CD4-positive, alpha-beta T cell treated with Interleukin-4 for 4 hours (primary cell): ENCODE data around the gene MAPRE2.
"Not testable (repeated sequence)": the region's sequence is repeated elsewhere in the genome, so short reads cannot be mapped to it uniquely, and the experiment has no call there.

Experiments used
- DNase-seq: peaks from one replicate; pipeline ENCODE4 v3.0.0-alpha.2; 2020

The MAPRE2 gene

DNA sequence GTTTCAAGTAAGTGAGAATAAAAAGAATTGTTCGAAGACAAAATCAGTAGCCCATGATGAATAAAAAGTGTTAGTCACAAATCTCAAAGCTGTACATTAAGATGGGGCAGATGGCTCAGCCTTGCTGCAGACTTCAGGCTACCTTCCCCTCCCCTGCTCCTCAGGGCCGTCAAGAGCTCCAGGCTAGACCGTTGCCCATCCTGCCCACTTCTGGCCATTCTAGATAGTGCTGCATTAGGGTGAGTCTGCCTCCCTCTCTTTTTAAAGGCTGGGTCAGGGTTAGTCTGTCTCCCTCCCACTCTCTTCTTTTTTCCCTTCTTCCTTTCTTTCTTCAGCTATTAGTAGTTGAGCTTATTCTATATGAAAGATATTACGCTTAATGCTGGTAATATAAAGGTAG is 86.0 kb downstream of the MAPRE2 start:
- DNase-seq = no peak

DNA sequence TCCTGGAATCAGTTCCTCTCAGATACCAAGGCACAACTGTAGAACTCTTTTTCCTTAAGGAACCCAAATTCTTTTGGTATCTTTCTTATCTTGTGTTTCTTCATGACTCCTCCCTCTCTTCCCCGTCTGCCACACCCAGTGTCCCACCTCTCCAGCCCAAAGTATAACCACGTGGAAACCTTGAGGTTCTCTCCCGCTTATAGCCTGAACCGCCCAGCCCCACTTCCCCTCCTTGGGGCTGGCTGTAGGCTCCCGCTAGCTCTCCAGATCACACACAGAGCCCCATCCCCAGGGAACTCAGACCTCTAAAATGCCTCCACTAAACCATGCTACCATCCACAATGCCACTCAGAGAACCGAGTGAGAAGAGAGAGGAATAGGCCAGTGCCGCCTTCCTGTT is 87.5 kb downstream of the MAPRE2 start:
- no peak for DNase-seq

DNA sequence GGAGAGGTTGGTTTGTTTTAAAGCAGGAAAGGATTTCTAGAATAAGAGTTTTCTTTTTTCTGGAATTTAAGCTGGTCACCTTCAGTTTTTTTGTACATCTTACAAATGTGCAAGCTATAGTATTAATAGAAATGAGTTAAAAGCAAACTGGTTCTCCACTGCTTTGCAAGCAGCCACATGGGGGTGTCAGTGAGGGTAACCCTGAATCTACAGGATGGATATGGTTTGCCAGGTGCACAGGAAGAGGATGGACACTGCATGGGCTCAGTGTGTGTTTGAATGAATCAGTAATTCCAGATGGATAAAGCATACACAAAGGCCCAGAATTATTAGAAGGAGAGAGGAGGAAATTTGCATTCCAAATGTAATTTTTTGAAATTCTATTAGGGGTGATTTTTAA is 89.0 kb downstream of the MAPRE2 start:
- no peak for DNase-seq

DNA sequence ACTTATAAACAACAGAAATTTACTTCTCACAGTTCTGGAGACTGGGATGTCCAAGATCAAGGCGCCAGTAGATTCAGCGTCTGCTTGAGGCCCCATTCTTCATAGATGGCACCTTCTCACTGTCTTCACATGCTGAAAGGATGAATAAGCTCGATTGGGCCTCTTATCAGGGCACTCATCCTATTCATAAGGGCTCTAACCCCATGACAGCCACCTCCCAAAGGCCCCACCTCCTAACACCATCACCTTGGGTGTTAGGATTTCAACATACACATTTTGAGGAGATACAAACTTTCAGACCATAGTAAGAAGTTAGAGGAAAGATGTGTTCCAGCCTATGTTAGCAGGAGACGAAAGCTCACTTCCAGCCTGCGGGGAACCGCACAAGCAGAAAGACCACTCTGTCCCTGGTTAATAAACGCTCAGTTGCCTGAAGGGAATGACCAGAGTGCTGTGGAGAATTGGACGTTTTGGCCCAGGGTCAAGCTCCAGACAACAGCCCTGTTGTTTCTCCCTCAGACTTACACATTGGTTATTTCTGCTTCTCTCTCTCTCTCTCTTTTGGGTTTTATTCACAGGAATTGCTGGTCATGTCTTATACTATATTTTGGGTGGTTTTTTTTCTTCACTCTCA is 90.3 kb downstream of the MAPRE2 start:
- DNase-seq = no peak

DNA sequence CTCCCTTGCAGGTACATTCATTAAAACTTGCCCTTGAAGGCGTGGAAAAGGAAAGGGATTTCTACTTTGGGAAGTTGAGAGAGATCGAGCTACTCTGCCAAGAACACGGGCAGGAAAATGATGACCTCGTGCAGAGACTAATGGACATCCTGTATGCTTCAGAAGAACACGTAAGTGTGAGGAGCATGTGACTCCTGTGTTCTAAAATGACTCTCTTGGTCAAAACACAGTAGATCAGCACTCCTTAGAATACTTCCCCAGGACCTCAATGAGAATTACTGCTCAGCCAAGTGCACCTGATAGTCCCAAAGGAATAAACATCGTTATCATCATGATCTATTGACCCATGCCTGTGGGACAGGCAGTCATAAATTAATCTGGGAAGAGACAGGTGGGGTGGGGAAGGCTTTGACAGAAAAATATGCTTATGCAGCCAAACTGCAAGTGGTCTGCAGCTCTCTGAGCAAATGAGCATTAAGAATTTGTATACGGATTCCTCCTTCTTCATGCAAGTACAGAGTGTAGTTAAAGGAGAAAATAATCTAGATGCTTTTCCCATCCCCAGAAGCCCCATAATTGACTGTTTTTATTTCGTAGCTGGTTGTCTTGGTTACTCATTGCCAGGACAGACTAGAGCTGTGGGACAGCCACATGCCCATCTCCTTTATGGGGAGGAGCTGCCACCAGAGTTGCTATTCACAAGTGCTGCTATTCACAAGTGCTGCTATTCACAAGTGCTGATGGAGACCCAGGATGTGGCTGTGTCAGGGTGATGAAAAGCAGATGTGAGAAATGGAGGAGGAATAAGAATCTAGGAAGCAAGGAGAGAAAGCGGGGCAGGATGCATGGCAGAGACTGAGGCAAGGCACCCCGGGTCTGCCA is 91.0 kb downstream of the MAPRE2 start:
- no peak for DNase-seq

DNA sequence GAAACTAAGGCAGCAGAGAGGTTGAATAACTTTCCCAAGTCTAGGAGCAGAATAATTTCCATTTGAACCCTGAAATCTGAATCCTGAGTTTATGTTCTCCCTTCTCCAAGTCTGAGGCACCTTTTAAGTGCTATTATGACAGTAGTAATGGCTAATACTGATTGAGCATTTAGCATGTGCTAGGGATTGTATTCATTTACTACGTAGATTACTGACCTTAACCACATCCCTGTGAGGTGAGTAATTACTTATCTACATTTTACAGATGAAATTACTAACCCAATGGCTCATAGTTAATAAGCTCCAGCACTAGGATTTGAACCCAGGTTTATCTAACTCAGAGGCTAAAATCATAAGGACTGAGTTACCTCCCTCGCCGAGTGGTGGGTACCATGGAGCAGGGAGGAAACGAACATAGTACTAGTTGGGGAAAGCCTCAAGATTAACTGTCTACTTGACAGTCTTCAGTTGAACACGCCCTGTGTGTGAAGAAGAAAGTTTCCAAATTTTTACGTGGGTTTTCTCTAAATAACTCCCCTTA is 93.0 kb downstream of the MAPRE2 start:
- no peak for DNase-seq

DNA sequence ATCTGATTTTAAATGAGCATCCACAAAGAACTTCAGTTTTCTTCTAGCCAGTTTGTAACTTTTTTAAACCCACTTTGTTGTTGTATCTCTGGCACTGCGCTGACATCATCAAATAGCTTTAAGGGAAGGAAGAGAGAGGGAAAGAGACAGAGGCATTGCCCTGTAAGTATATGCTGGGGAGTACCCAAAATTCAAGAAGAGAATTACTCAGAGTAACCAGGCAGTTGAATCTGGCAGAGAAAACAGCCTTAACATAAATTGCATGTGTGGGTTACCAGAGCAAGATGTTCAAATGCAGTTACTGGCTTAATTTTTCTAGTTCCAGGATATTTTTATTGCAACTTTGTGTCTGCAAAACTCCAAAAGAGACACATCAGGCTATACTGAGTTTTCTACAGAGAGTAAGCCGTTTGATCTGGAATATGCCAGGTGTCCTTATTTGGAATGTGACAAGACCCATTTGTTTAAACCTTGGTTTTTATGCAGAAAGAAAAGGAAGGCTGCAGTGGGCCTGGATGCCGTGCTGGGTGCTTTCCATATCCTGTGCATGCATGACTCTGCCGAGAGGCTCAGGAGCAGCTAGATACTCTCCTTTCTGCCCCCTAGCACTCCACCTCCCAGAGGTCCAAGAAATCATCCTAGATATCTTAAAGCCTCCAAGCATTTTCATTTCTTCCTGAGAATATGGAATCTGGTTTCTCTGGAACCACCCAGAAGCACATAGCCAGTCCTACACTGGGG is 93.7 kb downstream of the MAPRE2 start:
- DNase-seq = no peak

DNA sequence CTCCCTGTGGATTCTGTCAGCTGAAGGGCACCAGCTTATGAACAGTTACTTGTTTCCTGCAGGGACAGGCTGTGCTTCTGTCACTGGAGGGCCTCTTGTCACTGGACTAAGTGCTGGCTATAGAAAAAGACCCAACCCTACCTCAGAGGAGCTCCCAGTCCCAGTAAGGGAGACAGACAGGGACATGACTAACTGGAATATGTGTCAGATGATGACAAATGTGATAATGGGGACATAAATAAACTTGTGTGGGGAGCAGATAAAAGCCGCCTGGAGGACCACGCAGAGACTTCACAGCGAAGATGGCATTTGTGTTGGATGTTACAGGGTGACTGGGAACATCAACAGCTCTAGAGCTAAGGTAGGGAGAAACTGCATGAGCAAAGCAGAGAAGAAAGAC is 95.0 kb downstream of the MAPRE2 start:
- no peak for DNase-seq

DNA sequence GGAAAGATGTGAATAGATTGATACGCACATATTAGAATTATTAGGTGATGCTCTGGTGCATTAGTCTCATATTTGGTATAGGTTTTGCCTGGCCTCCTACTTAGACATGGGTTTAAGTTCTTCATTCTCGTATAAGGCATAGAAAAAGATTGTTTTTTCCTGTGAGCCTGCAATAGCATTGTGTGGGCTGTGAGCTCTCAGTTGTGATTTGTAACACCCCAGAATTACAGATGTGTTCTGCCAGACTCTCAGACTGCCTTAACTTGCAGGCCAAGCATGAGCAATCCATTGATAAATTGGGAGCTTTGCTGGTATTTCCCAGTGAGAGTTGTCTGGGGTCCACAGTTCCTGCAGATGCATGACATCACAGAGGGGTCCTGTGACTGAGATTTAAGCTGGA is 95.7 kb downstream of the MAPRE2 start:
- DNase-seq = no peak

DNA sequence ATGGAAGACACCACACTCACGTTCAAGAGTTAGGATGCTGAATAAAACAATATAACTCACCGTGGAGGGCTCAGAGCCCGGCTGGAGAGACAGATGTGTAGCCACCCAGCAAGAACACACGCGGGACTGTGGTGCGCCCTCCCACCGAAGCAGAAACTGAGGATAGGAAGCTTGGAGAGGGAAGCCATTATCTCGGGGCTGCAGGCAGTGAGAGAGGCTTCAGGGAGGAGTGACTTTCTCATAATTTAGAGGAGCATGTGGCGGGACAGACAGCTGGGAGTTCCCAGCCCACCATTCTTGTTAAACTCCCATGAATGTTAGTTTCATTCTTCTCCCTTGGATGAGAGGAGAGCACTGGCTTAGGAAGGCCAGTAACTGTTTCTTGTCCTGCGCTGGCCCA is 96.4 kb downstream of the MAPRE2 start:
- DNase-seq = no peak

DNA sequence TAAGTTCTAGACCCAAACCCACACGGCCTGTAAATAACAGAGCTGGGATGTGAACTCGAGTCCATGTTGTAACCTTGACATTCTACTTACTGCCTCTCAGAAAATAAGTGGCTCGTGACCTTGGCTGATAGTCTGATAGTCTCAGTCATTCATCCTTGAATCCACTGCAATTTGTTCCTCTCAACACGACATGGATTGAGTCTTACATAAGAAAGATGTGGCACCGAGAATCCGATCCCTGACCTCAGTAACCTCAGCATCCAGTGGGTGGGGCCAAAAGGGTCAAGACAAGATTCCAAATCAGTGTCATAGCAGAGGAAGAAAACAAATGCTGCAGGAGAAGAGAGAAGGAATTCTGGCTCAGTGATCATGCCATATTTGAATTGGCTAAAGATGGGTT is 97.6 kb downstream of the MAPRE2 start:
- no peak for DNase-seq

DNA sequence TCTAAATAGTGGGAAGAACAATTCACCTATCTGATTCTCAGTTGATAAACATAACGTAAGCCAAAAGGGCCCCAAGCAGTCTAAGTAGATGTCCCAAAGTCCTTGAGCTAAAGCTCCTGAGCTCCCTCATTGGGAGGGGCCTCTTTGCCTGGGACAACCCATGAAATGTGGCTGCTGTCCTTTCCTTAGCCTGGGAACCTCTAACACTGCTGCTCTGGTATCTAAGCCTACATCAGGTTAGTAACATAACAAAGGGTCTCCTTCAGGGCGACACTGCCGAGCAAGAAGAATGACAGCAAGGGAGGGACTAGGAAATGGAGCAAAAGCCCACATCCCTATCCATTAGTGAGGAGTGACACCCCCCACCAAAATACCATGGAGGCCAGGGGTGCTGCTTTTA is 98.3 kb downstream of the MAPRE2 start:
- DNase-seq = no peak

DNA sequence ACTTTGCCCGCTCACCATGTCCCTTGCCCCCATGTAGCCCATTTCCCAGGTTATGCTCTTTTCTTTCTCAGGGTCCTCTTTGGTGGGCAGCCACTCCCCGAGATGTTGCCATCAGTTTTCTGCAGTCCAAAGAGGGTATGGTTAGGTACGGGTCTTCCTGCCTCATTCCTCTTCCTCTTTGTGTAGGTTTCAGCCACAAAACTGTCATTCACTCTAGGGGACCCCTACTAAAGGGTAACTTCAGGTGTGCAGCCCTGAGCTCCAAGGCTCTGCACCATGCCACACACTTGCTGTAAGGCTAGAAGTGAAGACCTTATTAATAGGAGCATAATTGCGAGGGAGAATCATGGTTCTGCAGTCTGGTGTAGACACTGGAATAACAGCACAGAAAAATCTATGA is 99.9 kb downstream of the MAPRE2 start:
- DNase-seq = no peak

DNA sequence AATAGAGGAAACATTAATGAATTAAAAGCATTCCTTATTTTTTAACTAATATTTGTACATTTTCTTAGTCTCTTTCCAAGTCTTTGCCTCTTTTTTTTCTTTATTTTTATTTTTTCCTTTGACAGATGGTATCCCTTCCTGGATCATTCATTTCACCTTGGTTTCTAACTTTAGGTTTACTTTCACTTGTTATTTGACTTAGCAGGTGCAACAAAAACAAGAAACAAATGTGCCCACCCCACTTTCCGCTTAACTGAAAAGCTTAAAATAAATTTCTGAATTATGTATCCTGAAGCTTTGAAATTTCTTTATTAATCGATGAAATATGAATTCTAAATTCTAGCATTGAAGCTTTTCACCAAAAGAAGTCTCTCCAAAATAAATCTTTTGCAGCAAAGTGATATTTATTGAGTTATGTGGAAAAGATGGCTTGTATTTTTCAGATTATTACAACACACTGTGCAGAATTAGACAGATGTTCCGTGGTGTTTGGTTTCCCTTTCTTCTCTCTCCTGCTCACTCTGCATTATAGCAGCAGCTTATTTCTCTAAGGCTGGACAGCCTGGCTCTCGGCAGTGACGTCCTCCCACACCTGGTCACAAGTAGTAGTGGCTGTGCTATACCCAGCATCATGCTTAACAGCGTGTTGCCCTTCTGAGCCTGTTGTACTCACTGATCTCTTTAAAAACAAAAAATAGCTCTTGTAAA is 100.5 kb downstream of the MAPRE2 start:
- DNase-seq = no peak

DNA sequence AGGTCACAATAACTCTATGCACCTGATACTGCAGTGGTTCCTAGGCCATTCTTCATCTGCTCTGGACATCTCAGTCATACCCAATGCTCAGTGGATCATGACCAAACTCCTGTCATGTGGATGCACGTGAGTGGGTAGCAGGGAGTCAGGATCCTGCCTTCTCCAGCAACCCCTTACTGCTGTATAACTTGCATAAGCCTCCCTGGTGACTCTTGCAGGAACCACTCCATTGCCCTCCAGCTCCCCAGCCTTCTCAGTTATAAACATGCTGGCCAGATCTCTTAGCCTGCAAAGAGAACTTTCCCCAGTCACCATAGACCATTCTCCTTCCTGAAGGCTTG is 101.0 kb downstream of the MAPRE2 start:
- no peak for DNase-seq

DNA sequence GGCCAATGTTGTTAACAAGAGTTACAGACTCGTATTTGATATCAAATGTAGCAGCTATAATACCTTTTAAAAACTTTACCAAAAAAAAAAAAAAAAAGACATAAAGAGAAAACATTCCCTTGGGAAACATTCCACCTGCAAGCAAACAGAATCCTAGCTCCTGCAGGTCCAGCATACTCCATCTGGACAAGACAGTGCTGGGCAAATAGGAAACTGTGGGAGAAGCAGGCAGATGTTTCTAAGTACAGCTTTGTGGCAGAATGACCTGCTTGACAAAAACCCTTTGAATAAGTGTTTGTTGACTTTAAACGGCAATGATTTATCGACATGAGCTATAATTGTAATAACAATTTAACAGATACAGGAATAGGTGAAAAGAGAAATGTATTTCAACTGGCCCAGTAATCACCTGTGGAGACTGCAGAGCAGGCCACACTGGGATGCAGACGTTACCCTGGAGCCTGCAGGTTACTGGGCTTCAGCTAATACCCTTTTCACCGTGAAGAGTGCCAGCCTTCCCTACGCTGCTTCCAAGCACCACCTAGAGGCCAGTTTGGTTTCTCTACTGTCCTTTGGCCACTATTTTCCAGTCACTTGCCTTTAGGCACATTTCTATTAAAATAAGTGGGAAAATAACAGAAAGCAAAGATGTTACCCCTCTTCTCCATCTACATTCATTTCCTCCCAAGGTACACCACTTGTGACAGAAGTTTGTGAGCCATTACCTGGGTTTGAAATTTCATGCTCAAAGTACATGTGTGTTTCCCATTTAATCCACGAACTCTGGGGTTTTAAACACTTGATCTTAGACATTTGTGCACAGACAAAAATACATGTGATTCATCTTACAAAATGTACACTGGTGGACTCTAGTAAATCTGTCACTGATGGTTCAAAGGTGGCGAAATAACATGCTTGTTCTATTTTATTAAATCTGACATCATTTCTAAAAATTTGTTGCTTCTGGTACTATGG is 102.7 kb downstream of the MAPRE2 start:
- DNase-seq = peak; percentile 36

DNA sequence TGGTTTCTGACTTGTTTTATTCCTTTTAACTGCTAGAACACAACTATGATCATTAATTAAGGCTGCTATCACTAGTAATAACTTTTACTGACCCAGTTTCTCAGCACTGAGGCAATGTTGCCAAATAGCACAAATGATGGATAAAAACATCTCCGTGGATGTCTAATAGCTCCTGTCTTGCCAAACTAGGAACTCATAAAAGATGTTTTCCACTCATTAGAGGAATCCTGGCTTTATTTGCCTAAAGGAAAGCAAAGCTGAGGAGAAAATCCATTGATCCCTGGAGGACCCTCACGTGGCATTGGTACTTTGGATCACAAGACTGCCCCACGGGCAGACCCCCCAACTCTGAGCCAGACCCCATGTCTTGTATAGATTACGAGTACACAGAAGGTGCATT is 103.5 kb downstream of the MAPRE2 start:
- DNase-seq = no peak

DNA sequence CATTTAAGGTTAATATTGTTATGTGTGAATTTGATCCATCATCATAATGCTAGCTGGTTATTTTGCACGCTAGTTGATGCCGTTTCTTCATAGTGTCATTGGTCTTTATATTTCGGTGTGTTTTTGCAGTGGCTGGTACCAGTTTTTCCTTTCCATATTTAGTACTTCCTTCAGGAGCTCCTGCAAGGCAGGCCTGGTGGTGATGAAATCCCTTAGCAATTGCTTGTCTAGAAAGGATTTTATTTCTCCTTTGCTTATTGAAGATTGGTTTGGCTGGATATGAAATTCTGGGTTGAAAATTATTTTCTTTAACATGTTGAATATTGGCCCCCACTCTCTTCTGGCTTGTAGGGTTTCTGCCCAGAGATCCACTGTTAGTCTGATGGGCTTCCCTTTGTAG is 109.0 kb downstream of the MAPRE2 start:
- not testable (repeated sequence) for DNase-seq

DNA sequence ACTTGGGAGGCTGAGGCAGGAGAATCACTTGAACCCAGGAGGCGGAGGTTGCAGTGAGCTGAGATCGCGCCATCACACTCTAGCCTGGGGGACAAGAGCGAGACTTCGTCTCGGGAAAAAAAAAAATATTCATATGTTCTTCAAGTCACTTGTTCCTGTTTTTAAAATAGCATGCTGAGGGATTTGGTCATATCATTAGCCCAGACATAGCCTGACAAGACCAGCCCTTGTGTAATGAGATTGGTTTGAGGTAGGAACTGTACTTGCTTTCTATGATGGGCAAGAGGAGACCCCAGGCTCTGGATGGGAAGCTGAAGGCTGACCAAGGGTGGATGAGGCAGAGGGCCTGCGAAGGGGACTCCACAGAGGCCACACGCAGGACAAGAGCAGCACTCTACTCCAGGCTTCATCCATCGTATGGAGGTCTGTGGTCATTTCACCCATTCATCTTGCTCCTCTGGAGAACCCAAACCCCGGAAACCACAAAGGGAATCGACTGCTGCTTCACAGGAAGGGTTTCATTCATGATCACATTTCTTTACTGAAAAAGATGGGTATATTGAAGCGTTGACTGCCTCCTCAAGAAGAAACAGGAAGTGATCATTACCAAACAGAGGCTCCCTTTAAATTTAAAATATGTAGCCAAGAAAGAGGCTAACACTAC is 112.5 kb downstream of the MAPRE2 start:
- DNase-seq = no peak

DNA sequence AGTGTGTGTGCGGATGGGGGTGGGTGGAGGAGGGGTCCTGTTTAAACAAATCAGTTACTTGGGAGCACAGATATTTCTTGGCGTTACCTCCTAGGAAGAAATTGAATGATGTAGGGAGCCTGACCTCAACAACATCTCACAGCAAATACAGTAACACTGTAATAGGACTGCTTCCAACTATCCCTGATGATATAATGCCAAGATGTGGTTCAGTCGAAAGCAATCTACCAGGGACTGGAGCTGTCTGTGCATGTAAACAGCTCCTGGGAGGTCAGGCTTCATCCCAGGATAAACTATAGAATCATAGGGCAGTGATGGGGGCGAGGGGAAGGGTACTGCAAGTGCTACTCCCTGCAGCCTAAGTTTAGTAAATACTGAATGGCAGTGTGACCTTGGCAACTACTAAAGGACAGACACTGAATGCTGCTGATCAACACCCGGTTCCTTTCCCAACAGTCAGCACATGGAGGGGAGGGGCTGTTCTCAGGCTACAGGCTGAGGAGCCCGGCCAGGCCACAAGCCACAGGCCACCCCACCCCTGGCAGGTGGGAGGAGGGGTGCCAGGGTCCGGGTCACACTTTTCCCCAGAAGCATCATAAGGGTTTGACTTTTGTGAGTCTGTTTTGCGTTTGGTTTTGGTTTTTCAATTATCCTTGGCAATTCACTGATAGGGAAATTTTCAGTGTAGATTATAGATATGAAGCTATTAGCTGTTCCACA is 114.3 kb downstream of the MAPRE2 start:
- no peak for DNase-seq

DNA sequence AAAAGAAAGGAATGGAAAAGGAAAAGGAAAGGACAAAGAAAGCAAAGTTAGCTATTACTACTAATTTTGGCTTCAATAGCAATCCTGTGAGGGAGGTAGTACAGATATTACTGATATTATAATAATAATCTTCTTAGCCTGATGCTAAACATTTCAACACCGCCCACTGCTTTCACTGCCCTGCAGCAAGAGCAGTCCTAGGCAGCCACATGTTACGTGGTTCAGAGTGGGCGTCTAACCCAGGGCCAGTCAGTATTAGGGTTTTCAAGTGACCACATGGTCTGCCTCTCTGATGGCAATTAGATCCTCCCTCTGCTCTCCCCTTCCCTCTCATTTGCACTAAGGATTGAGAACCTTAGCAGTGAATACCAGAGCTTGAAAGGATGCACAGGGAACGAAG is 116.0 kb downstream of the MAPRE2 start:
- DNase-seq = no peak
